H9 (cell line): Measurements from ENCODE around the gene APLP2. TPM values are rescaled to one million over a fixed set of nuclear protein-coding genes. Genes with fewer than 3 reads are reported as not detected.

Source experiments
- DNase-seq: peaks from one replicate; pipeline ENCODE4 v3.0.0-alpha.2; 2017
- H2AFZ ChIP-seq: one replicate; pipeline ENCODE4 v1.6.1; 2013; ENCODE audit warnings: mild to moderate bottlenecking, low read length, control low read depth, moderate library complexity
- H2AK5ac ChIP-seq: 2 replicates; pipeline ENCODE4 v1.6.1; 2013; ENCODE audit warnings: low read length, control low read depth, mixed read lengths; ENCODE audit not compliant: insufficient read length
- H2BK120ac ChIP-seq: one replicate; pipeline ENCODE4 v1.6.1; 2013; ENCODE audit warnings: low read depth, mild to moderate bottlenecking, low read length, control low read depth, inconsistent platforms; ENCODE audit not compliant: poor library complexity, severe bottlenecking
- H2BK12ac ChIP-seq: 2 replicates; pipeline ENCODE4 v1.6.1; 2013; ENCODE audit warnings: low read length, control low read depth, mixed read lengths, low read depth; ENCODE audit not compliant: insufficient read length
- H2BK15ac ChIP-seq: 2 replicates; pipeline ENCODE4 v1.6.1; 2013; ENCODE audit warnings: low read depth, low read length, control low read depth
- H2BK20ac ChIP-seq: one replicate; pipeline ENCODE4 v1.6.1; 2013; ENCODE audit warnings: low read depth, mild to moderate bottlenecking, low read length, control low read depth, inconsistent platforms; ENCODE audit not compliant: poor library complexity, severe bottlenecking
- H2BK5ac ChIP-seq: 2 replicates; pipeline ENCODE4 v1.6.1; 2013; ENCODE audit warnings: low read length, control low read depth, mixed read lengths; ENCODE audit not compliant: insufficient read length
- H3K14ac ChIP-seq: 2 replicates; pipeline ENCODE4 v1.6.1; 2013; ENCODE audit warnings: low read length, control low read depth; ENCODE audit not compliant: insufficient read depth
- H3K18ac ChIP-seq: 2 replicates; pipeline ENCODE4 v1.6.1; 2013; ENCODE audit warnings: low read depth, mild to moderate bottlenecking, mixed read lengths, low read length, control low read depth; ENCODE audit not compliant: insufficient read length
- H3K23ac ChIP-seq: 2 replicates; pipeline ENCODE4 v1.6.1; 2013; ENCODE audit warnings: low read length, control low read depth, mixed read lengths, low read depth; ENCODE audit not compliant: insufficient read length
- H3K23me2 ChIP-seq: 2 replicates; pipeline ENCODE4 v1.6.1; 2013; ENCODE audit warnings: low read depth, mild to moderate bottlenecking, mixed read lengths, low read length, control low read depth; ENCODE audit not compliant: insufficient read length, poor library complexity, severe bottlenecking
- H3K27ac ChIP-seq: 2 replicates; pipeline ENCODE4 v1.5.1; 2013; ENCODE audit warnings: low read length, control low read depth, mixed read lengths, low read depth; ENCODE audit not compliant: insufficient read length
- H3K27me3 ChIP-seq: 2 replicates; pipeline ENCODE4 v1.6.1; 2013; ENCODE audit warnings: low read length, control low read depth, inconsistent platforms; ENCODE audit not compliant: insufficient read depth
- H3K4ac ChIP-seq: 2 replicates; pipeline ENCODE4 v1.6.1; 2013; ENCODE audit warnings: low read depth, mild to moderate bottlenecking, control low read depth, inconsistent platforms, low read length, moderate library complexity
- H3K4me1 ChIP-seq: 2 replicates; pipeline ENCODE4 v1.6.1; 2013; ENCODE audit warnings: low read length, control low read depth, inconsistent platforms; ENCODE audit not compliant: insufficient read depth
- H3K4me2 ChIP-seq: 2 replicates; pipeline ENCODE4 v1.6.1; 2013; ENCODE audit warnings: low read length, control low read depth, mixed read lengths; ENCODE audit not compliant: insufficient read length, insufficient read depth
- H3K56ac ChIP-seq: 2 replicates; pipeline ENCODE4 v1.6.1; 2013; ENCODE audit warnings: low read depth, mild to moderate bottlenecking, mixed read lengths, low read length, control low read depth; ENCODE audit not compliant: insufficient read length
- H3K79me1 ChIP-seq: 2 replicates; pipeline ENCODE4 v1.6.1; 2013; ENCODE audit warnings: low read depth, mild to moderate bottlenecking, moderate library complexity, low read length, control low read depth, inconsistent platforms; ENCODE audit not compliant: insufficient read depth, poor library complexity, severe bottlenecking
- H3K79me2 ChIP-seq: 2 replicates; pipeline ENCODE4 v1.6.1; 2013; ENCODE audit warnings: low read length, control low read depth, inconsistent platforms; ENCODE audit not compliant: insufficient read depth
- H3K9ac ChIP-seq: 2 replicates; pipeline ENCODE4 v1.6.1; 2013; ENCODE audit warnings: low read length, control low read depth, mixed read lengths; ENCODE audit not compliant: insufficient read length; ENCODE audit errors: extremely low read depth
- H3K9me3 ChIP-seq: one replicate; pipeline ENCODE4 v1.6.1; 2013; ENCODE audit warnings: low read depth, low read length, inconsistent platforms; ENCODE audit not compliant: control insufficient read depth
- H3T11ph ChIP-seq: one replicate; pipeline ENCODE4 v1.6.1; 2013; ENCODE audit warnings: mild to moderate bottlenecking, low read length, control low read depth, inconsistent platforms
- H4K20me1 ChIP-seq: one replicate; pipeline ENCODE4 v1.6.1; 2013; ENCODE audit not compliant: control insufficient read depth, insufficient read length, insufficient read depth
- H4K5ac ChIP-seq: 2 replicates; pipeline ENCODE4 v1.6.1; 2013; ENCODE audit warnings: low read depth, mild to moderate bottlenecking, mixed read lengths, low read length, control low read depth; ENCODE audit not compliant: insufficient read length
- H4K8ac ChIP-seq: replicated peaks from 2 replicates; pipeline ENCODE4 v1.6.1; 2013; ENCODE audit warnings: low read length, control low read depth, mixed read lengths, low read depth; ENCODE audit not compliant: insufficient read length
- H4K91ac ChIP-seq: 2 replicates; pipeline ENCODE4 v1.6.1; 2013; ENCODE audit warnings: low read depth, mild to moderate bottlenecking, moderate library complexity, mixed read lengths, low read length, control low read depth; ENCODE audit not compliant: insufficient read length
- H3K27ac Mint-ChIP-seq, 3 experiments: 2 replicates in 2 of 3; 3 replicates in 1 of 3; pipeline ENCODE4 v1.8.0; 2020 to 2021; ENCODE audit warnings: mixed read lengths in 3 of 3, mild to moderate bottlenecking in 1 of 3, moderate library complexity in 1 of 3
- H3K27me3 Mint-ChIP-seq: 2 replicates; pipeline ENCODE4 v1.8.0; 2021; ENCODE audit warnings: low read depth, mild to moderate bottlenecking, moderate library complexity, mixed read lengths
- H3K36me3 Mint-ChIP-seq, 3 experiments: 2 replicates in 2 of 3; 3 replicates in 1 of 3; pipeline ENCODE4 v1.8.0; 2020 to 2021; ENCODE audit warnings: low read depth in 3 of 3, mixed read lengths in 3 of 3; ENCODE audit not compliant: insufficient read depth in 1 of 3
- H3K4me1 Mint-ChIP-seq, 2 experiments: 2 replicates each; pipeline ENCODE4 v1.8.0; 2020; ENCODE audit warnings: mixed read lengths in 2 of 2
- H3K4me3 Mint-ChIP-seq, 2 experiments: 2 replicates in 1 of 2; 3 replicates in 1 of 2; pipeline ENCODE4 v1.8.0; 2020 to 2021; ENCODE audit warnings: mild to moderate bottlenecking in 2 of 2, mixed read lengths in 2 of 2, moderate library complexity in 1 of 2
- H3K9me3 Mint-ChIP-seq, 2 experiments: 2 replicates in 1 of 2; 3 replicates in 1 of 2; pipeline ENCODE4 v1.8.0; 2020; ENCODE audit warnings: mild to moderate bottlenecking in 2 of 2, mixed read lengths in 2 of 2, moderate library complexity in 1 of 2
- CTCF ChIP-seq: fragments of 200-600 bp; sonication (generic); conservative IDR thresholded peaks from 3 replicates; pipeline ENCODE4 v1.8.0; 2021; ENCODE audit warnings: antibody characterized with exemption, mild to moderate bottlenecking
- WGBS: extraction: QIAGEN DNeasy Blood & Tissue Kit; methylation state at CpG from one replicate; pipeline ENCODE4 v1.1.7; 2013; ENCODE audit warnings: missing lambda C conversion rate, low lambda C conversion rate, mixed read lengths; ENCODE audit not compliant: insufficient read length; ENCODE audit errors: extremely low coverage; 5-methylcytosine and 5-hydroxymethylcytosine counted together
- total RNA-seq: library from RNA; stranded (reverse); gene quantifications from 2 replicates; pipeline ENCODE4 v1.2.1, GENCODE V29; 2021

The APLP2 gene
- total RNA-seq, 1 experiment from 2014 or later, result 328 TPM

DNA sequence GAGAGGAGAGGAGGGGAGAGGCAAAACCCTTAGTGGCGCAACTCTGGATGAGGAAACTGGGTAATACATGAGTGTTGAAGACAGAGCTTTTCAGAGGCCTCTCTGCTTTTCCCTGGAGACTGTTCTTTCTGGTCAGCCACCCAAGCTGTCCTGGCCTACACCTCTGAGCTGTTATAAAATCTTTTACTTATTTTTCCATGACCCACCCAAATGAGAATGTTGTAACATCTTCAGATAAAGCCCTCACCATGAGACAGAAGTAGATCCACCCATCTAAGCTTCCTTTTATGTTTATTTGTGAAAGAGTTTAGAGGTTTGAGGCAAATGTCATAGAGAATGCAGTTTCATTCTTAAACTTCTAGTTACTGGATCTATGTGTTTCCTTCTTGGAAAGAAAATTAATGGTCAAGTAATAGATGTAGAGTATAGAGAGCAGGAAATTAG lies 20.3 kb upstream of the APLP2 start:
- Mint-ChIP-seq H3K27me3 (no peaks in the 10 kb centered on the region), H3K4me3 (no peak overlapping the region), H3K9me3 (peaks cover 6 to 8% of the 10 kb centered on the region in 2 experiments; a peak in 4 of 5 replicates), H3K27ac (no peak overlapping the region), H3K36me3 (peaks cover 0 to 4% (median 0%) of the 10 kb centered on the region in 3 experiments; a peak in 2 of 7 replicates), H3K4me1 (0 out of 4 replicates have a peak, but pooled peaks cover 0 to 4% of the 10 kb centered on the region in 2 experiments)
- H3K27me3 ChIP-seq, result no peaks in the 10 kb centered on the region
- no peak overlapping the region for H4K8ac ChIP-seq
- H3K79me2 ChIP-seq, result no peaks in the 10 kb centered on the region
- H4K5ac ChIP-seq, result no peak overlapping the region
- no peak overlapping the region for H2BK120ac ChIP-seq
- H3K23me2 ChIP-seq, result no peaks in the 10 kb centered on the region
- no peak overlapping the region for H3K18ac ChIP-seq
- TF ChIP-seq CTCF, result no peak
- H3K79me1 ChIP-seq, result no peaks in the 10 kb centered on the region
- H3K27ac ChIP-seq, result no peak overlapping the region
- H3K9ac ChIP-seq, result no peak overlapping the region
- no peak overlapping the region for H2BK20ac ChIP-seq
- no peak overlapping the region for H3K4ac ChIP-seq
- no peak overlapping the region for H3K23ac ChIP-seq
- H2BK15ac ChIP-seq, result no peak overlapping the region
- H3K4me2 ChIP-seq, result no peak overlapping the region
- no peak for DNase-seq
- H4K91ac ChIP-seq, result no peak overlapping the region
- no peak overlapping the region for H2AK5ac ChIP-seq
- no peak overlapping the region for H2BK12ac ChIP-seq
- H2AFZ ChIP-seq, result no peak overlapping the region
- no peak overlapping the region for H3K56ac ChIP-seq
- no peaks in the 10 kb centered on the region for H3K9me3 ChIP-seq
- no peaks in the 10 kb centered on the region for H4K20me1 ChIP-seq
- H2BK5ac ChIP-seq, result no peak overlapping the region
- H3K14ac ChIP-seq, result no peak overlapping the region
- no peaks in the 10 kb centered on the region for H3K4me1 ChIP-seq
- H3T11ph ChIP-seq, result no peak overlapping the region
- WGBS, result no CpG with 5 or more reads among the region's 1 CpG
